ENCODE results near the gene KDM6B.

KDM6B gene

DNA sequence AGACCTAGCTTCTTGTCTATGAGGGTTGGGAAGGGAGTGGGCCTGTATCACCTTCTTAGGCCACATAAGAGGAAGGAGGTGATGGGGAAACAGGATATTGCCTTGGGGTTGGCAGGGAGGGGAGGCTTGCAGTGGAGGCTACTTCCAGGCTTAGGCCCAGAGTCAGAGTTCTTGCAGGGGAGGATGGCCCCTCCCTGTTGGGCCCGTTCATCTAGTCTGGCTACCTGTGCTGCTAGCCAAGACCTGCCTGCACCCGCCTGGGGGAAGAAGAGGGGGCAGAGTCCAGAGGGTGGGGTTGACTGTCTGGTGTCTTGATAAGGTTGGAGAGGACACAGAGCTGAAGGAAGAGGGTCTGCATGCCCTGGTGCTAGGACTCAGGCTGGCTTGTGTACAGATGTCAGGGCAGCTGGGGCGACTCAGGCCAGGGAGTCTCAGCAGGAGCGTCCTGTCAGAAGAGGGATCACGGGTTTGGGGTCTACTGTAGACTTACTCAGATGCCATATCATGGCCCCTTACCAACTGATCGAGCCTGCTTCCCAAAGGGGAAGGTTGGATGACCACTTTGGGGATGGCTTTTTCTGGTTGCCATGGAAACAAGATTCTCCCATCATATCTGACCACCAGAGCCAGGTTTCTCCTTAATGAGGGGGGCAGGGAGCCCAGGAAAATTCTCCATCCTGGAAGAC, 5.3 kb downstream of the KDM6B start:
- DNase-seq = peak in 2 of 10 donors; percentile 47 to 65
- intact Hi-C loops (cut with DNase I) = no loop called here

DNA sequence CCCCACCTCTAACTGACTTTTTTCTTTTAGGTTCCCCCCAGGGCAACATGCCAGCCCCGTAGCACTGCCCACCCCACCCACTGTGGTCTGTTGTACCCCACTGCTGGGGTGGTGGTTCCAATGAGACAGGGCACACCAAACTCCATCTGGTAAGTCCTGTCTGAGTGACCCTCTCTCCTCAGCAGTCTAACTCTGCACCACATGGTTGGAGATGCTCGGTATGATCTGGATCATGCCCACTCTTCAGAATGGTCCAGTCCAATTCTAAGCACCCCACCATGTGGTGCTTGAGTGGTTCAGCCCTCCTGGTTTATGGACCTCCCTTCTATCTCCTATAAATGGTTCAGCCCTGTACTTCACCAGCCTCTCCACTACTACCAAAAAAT, 5.9 kb downstream of the KDM6B start:
- peak in 2 of 10 donors; percentile 55 to 76 for DNase-seq
- intact Hi-C loops (cut with DNase I) = loop anchor here (5.0 kb wide), 1 partner anchor 92 kb away; the partner anchor contains the start of genes CNTROB and TRAPPC1

DNA sequence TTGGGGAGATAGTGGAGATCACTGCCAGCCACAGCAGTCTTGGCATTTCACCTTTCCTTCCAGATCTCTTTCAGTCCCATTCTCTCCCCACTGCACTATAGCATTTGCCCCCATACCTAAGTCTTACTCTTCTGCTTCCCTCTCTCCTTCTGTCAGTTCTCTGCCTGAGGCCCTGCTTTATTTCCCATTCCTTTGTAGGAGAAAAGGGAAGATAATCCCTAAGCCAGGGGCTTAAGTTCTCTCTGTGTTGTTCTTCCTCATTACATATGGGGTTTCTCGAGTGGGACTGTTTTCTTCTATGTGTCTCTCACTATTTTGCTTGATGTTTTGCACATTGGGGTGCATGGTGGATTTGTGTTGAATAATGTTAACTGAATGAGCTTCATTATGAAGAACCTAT, 6.4 kb downstream of the KDM6B start:
- no peak for DNase-seq
- intact Hi-C loops (cut with DNase I) = loop anchor here (5.0 kb wide), 1 partner anchor 92 kb away; the partner anchor contains the start of genes CNTROB and TRAPPC1

DNA sequence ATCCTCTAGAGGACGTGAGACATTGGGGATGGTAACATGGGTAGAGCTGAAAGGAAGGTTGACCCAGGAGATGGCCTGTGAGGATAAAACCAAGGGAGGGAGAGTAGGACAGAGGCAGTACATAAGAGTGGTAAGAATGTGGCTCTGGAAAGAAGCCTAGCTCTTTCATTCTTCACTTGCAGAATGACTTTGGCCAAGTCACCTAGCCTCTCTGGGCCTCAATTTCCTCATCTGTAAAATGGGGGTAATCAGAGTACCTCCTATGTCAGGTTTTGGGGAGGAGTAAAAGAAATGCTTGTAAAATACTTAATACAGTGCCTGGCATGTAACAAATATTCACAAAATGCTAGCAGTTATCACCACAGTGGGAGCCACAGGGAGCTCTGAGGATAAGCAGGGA, 6.9 kb downstream of the KDM6B start:
- no peak for DNase-seq
- intact Hi-C loops (cut with DNase I) = loop anchor here (5.0 kb wide), 1 partner anchor 91 kb away; the partner anchor contains the start of genes CNTROB and TRAPPC1

DNA sequence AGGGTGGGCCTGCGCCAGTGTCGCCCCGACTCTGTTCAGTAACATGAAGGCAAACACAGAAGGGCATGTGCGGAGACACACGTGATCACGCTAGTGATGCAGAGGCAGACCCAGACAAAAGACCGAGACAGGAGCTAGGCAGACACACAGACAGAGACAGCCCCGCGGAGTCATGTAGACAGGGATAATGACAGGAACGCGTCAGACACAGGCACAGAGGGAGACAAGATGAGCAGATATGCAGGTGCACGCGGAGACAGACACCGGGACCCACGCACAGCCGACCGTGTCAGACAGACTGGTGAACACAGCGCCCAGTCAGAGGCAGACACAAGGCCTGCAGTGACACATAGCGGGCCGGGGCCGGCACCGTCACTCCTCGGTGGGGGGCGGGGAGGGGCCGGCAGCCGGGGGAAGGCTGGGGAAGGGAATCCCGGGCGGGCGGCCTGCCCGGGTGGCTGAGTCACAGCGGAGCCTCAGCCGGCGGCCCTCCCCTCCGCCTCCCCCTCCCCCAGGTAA, 7.4 kb downstream of the KDM6B start:
- intact Hi-C loops (cut with DNase I) = loop anchor here (5.0 kb wide), 1 partner anchor 91 kb away; the partner anchor contains the start of genes CNTROB and TRAPPC1
- peak; percentile 71 to 97 (median 82) for DNase-seq

DNA sequence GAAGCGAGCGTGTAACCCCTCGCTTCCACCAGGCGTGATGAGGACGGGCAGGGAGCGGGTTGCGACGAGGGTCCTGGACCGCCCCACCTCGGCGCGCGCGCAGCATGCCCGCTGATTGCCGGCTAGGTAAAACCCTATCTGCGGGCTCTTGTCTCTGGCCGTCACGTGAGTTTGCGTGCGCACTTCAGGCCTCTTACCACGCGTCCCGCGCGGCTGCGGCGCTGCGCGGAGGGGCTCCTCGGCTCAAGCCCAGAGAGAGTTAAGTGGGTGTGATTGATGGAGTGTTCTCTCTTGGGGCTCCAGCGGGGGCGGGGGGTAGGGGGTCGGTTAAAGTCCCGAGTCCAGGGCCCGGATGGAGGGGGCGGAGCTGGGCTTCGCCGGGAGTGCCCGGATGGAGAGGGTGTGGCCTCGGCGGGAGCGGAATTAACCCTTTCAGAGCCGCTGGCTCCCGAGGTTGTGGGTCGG, 7.9 kb downstream of the KDM6B start:
- intact Hi-C loops (cut with DNase I) = loop anchor here (5.0 kb wide), 1 partner anchor 90 kb away; the partner anchor contains the start of genes CNTROB and TRAPPC1
- peak; percentile 87 to 98 (median 91) for DNase-seq

DNA sequence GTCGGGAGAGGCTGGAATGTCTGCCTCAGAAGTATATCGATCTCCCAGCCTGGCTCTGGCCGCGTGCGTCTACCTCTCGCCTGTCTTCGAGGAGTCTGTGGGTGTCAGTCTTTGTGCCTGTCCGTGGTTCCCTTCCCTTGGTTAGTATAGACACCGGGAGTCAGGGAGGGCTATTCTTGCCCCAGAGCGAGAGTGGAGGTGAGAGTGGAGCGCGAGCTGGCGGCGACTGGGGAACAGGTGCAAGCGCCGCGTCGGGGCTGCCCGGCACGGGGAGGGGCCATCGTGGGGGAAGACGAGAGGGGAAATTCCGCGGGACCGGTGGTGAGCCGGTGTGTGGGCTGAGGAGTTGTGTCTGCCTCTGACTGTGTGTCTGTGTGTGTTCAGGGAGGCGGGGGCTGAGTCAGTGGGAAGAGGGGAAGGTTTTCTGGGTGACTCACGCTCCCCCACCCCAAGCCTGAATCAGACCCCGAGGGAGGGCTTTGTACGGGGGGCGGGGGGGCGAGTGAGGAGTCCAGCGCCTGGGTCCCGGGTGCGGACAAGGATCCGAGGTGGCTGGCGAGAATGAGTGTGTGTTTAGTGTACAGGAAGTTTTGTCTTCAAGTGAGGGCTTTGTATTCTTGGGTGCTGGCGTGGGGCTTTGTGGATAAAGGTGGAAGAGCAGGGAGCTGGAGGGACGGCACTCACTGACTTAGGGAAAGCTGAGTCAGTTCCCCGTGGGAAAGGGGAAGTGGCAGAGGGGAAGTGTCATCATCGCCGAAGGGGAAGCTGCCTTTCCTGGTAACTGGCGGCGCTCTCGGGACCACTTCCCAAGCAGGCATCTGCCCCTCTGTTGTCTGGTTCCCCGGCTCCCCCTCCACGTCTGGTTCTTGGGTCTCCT, 8.6 kb downstream of the KDM6B start:
- DNase-seq = peak in 5 of 10 donors; percentile 40 to 89 (median 68)
- intact Hi-C loops (cut with DNase I) = loop anchor here (5.0 kb wide), 1 partner anchor 90 kb away; the partner anchor contains the start of genes CNTROB and TRAPPC1

DNA sequence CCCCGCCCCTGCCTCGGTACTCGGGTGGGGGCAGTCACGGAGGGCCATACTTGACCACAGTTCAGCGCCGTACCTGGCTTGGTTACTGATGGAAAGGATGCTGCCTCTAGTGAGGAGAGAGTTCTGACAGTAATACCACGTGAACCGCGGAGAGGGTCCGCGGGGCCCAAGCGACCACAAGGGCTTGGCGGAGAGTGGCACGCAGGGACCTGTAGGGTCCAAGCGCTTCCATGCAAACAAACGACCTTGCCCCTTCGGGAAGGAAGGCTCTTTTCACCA, 9.2 kb downstream of the KDM6B start:
- intact Hi-C loops (cut with DNase I) = loop anchor here (5.0 kb wide), 1 partner anchor 89 kb away; the partner anchor contains the start of genes CNTROB and TRAPPC1
- DNase-seq = no peak

DNA sequence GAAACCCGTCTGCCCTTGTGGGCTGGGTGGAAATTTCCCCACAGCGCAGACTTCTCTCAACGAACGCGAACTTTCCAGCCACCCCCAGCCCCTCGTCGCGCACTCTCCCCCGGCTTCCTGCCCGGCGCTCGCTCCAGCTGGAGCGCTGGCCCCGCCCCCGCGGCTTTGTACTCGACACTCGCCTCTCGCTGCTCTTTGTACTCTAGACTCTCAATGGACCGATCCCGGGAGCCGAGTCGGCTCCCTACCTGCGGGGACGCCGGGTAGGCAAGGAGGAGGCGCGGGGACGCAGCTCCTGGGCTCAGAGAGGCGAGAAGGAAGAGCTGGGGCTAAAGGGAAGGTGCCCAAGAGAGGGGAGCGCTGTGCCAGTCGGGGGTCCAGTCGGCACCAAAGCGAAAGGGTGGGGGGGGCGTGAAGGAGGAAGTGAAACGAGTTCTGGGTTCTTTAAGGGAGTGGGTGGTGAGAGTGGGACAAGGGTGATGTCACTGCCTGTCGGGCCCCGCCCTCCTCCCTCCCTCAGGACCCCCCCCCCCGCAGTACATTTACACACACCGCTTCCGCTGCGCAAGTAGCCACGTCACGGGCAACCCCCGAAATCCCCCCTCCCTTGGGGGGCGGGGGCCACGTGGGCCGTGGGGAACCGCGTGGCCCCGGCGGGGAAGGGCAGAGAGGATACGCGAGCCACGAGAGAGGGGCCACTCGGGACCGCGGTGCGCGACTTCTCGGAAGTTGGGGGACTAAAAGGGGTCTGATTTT, 9.7 kb downstream of the KDM6B start:
- intact Hi-C loops (cut with DNase I) = loop anchor here (1.0 to 5.0 kb wide), 2 partner anchors 9 to 89 kb away; partner anchors contain the start of genes CNTROB, KDM6B and TRAPPC1
- peak in 7 of 10 donors; percentile 51 to 94 (median 68) for DNase-seq

DNA sequence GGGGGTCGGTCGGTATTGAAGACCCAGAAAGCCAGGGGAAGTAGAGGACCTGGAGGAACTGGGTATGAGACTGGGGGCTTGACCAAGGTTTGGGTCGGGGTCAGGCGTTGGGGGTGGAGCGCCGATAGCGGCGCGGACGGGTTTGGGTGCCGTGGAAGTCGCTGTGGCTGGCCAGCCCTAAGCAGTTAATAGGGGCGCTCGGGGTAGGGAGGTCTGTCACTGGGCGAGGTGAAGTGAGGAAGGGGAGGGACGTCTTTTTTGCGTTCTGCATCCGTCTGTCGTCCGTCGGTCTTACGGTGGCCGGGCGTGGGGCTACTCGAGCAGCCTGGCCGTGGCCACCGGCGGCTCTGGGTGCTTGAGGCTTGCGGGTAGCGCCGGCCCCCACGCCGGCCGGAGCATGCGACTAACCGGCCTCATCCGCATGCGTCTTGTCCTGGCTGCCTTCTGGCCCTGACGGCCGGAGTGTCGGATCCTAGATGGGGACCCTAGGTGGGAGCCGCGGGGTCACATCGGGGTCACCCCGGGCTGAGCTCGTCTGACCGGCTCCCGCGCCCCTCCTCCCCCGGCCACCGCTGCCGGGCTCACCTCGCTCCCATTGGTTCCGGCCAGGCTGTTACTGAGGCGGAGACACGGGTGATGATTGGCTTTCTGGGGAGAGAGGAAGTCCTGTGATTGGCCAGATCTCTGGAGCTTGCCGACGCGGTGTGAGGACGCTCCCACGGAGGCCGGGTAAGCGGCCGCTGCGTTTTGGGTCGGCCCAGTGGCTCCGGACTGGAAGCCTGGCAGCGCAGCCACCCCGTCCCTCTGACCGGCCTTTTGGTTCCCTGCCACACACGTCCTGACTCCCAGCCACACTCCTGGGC, 10.5 kb downstream of the KDM6B start:
- intact Hi-C loops (cut with DNase I) = loop anchor here (1.0 to 5.0 kb wide), 2 partner anchors 10 to 88 kb away; partner anchors contain the start of genes CNTROB, KDM6B and TRAPPC1
- peak; percentile 88 to 99 (median 92) for DNase-seq

DNA sequence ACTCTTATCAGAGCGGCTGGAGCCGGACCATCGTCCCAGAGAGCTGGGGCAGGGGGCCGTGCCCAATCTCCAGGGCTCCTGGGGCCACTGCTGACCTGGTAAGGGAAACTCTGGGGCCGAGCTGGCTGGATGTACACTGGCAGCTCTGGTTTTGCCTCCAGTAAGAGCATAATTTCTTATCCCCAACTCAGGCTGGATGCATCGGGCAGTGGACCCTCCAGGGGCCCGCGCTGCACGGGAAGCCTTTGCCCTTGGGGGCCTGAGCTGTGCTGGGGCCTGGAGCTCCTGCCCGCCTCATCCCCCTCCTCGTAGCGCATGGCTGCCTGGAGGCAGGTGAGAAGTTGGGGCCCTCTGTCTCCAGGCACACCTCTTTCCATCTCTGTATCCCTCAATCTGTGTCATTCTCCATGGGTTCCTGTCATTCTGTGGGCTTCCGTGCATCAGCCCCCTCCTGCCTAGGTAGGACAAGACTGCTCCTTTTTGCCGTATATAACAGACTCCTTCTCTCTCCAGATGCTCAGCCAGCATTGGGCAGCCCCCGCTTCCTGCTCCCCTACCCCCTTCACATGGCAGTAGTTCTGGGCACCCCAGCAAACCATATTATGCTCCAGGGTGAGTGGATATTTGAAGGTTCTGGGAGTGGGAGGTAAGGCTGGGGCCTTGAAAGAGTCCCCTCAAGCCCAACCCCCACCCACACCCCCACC, 11.5 kb downstream of the KDM6B start:
- peak in 1 of 10 donors; percentile 55 for DNase-seq
- intact Hi-C loops (cut with DNase I) = no loop called here

DNA sequence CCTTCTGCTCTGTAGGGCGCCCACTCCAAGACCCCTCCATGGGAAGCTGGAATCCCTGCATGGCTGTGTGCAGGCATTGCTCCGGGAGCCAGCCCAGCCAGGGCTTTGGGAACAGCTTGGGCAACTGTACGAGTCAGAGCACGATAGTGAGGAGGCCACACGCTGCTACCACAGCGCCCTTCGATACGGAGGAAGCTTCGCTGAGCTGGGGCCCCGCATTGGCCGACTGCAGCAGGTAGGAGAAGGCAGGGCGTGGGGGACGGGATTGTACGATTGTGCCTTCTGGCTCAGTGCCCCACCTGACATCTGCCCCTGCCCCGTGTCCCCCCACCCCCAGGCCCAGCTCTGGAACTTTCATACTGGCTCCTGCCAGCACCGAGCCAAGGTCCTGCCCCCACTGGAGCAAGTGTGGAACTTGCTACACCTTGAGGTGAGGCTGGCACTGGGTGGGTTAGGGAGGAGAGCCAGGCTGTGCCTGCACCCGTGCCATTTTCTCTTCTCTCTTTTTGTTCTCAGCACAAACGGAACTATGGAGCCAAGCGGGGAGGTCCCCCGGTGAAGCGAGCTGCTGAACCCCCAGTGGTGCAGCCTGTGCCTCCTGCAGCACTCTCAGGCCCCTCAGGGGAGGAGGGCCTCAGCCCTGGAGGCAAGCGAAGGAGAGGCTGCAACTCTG, 12.2 kb downstream of the KDM6B start:
- DNase-seq = peak in 1 of 10 donors; percentile 68
- intact Hi-C loops (cut with DNase I) = no loop called here

DNA sequence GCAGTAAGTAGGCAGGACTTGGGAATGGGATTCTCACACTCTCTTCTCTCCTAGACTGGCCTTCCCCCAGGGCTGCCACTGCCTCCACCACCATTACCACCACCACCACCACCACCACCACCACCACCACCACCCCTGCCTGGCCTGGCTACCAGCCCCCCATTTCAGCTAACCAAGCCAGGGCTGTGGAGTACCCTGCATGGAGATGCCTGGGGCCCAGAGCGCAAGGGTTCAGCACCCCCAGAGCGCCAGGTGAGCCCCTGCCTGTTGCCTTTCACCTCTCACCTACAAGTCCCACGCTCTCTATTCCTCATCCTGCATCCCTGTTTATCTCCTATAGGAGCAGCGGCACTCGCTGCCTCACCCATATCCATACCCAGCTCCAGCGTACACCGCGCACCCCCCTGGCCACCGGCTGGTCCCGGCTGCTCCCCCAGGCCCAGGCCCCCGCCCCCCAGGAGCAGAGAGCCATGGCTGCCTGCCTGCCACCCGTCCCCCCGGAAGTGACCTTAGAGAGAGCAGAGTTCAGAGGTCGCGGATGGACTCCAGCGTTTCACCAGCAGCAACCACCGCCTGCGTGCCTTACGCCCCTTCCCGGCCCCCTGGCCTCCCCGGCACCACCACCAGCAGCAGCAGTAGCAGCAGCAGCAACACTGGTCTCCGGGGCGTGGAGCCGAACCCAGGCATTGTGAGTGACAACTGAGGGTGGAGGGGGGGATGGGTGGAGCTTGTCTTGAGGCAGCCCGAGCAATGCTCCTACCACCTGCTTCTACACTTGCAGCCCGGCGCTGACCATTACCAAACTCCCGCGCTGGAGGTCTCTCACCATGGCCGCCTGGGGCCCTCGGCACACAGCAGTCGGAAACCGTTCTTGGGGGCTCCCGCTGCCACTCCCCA, 13.0 kb downstream of the KDM6B start:
- intact Hi-C loops (cut with DNase I) = no loop called here
- DNase-seq = peak in 1 of 10 donors; percentile 82

DNA sequence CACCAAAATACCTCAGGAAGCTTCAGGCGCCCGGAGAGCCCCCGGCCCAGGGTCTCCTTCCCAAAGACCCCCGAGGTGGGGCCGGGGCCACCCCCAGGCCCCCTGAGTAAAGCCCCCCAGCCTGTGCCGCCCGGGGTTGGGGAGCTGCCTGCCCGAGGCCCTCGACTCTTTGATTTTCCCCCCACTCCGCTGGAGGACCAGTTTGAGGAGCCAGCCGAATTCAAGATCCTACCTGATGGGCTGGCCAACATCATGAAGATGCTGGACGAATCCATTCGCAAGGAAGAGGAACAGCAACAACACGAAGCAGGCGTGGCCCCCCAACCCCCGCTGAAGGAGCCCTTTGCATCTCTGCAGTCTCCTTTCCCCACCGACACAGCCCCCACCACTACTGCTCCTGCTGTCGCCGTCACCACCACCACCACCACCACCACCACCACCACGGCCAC, 14.1 kb downstream of the KDM6B start:
- intact Hi-C loops (cut with DNase I) = no loop called here
- peak in 1 of 10 donors; percentile 75 for DNase-seq

DNA sequence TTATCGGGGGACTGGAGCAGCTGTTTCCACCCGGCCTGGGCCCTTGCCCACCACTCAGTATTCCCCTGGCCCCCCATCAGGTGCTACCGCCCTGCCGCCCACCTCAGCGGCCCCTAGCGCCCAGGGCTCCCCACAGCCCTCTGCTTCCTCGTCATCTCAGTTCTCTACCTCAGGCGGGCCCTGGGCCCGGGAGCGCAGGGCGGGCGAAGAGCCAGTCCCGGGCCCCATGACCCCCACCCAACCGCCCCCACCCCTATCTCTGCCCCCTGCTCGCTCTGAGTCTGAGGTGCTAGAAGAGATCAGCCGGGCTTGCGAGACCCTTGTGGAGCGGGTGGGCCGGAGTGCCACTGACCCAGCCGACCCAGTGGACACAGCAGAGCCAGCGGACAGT, 14.7 kb downstream of the KDM6B start:
- peak in 1 of 10 donors; percentile 83 for DNase-seq
- intact Hi-C loops (cut with DNase I) = no loop called here

DNA sequence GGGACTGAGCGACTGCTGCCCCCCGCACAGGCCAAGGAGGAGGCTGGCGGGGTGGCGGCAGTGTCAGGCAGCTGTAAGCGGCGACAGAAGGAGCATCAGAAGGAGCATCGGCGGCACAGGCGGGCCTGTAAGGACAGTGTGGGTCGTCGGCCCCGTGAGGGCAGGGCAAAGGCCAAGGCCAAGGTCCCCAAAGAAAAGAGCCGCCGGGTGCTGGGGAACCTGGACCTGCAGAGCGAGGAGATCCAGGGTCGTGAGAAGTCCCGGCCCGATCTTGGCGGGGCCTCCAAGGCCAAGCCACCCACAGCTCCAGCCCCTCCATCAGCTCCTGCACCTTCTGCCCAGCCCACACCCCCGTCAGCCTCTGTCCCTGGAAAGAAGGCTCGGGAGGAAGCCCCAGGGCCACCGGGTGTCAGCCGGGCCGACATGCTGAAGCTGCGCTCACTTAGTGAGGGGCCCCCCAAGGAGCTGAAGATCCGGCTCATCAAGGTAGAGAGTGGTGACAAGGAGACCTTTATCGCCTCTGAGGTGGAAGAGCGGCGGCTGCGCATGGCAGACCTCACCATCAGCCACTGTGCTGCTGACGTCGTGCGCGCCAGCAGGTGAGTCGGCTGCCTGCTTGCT, 15.2 kb downstream of the KDM6B start:
- intact Hi-C loops (cut with DNase I) = no loop called here
- peak in 1 of 10 donors; percentile 64 for DNase-seq
